ENCODE measurements around the gene RGS7. TPM values are rescaled to one million over a fixed set of nuclear protein-coding genes. Genes with fewer than 3 reads are reported as not detected.

RGS7 gene
- total RNA-seq, 2 experiments from 2014 or later: not detected

- intact Hi-C loops (cut with micrococcal nuclease; ENCODE audit: unreplicated experiment): no loop called here
- POLR2A ChIA-PET: no interaction called here
- CTCF ChIA-PET (ENCODE audit: unreplicated experiment): no interaction called here
Observed at GRCh38 chr1:240878631-240879030, 478.4 kb downstream of the RGS7 start.

DNA sequence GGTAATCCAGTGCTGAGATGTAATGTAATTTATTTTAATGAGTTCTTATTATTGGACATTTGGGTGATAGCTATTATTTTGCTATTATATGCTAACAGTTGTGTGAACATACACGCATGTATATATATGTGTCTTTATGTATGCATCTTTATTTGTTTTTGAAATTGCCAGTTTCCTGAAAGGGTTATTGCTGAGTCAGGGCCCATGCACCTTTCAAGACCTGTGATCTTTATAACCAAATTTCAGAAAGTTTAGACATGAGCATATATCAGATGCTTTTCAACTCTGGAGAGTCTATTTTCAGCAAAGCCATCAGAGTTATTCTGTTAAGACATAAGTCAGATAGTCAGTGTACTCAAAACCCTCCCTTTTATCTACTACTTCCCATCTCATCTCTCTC, 479.4 kb downstream of the RGS7 start:
- Histone ChIP-seq H4K20me1 (ENCODE audit: insufficient read depth, low read length) (no peaks in the 10 kb centered on the region), H2AFZ (ENCODE audit: low read length) (no peak overlapping the region), H3K27ac (ENCODE audit: low read depth, low read length, poor library complexity, severe bottlenecking) (no peak overlapping the region), H3K36me3 (ENCODE audit: insufficient read depth, low read length) (no peaks in the 10 kb centered on the region), H3K9me3 (ENCODE audit: low read length) (no peaks in the 10 kb centered on the region), H3K4me1 (ENCODE audit: insufficient read depth, low read length, poor library complexity, severe bottlenecking) (no peaks in the 10 kb centered on the region), H3K4me2 (ENCODE audit: low read length) (no peak overlapping the region), H3K4me3 (ENCODE audit: low read depth, low read length, poor library complexity, severe bottlenecking) (no peak overlapping the region), H3K79me2 (ENCODE audit: insufficient read depth, low read depth, low read length) (no peaks in the 10 kb centered on the region), H3K9me2 (ENCODE audit: insufficient read depth, low read length) (no peaks in the 10 kb centered on the region)
- BruUV-seq (replicated peaks): no TSS peak
- no peak for DNase-seq (ENCODE audit: low spot score)
- intact Hi-C loops (cut with micrococcal nuclease; ENCODE audit: unreplicated experiment): no loop called here
- TF ChIP-seq EZH2phosphoT487 (IDR thresholded peaks at IDR 0.05; ENCODE audit: borderline replicate concordance, low read depth, low read length): no peak
- TF ChIP-seq CTCF (conservative IDR thresholded peaks at IDR 0.05; ENCODE audit: low read length): no peak
- ChIA-PET CTCF (ENCODE audit: unreplicated experiment) (no interaction called here), POLR2A (no interaction called here)

More at GRCh38 chr1:240878631-240879030, 478.4 kb downstream of the RGS7 start:
- Histone ChIP-seq H3K27ac (ENCODE audit: low read depth, low read length, poor library complexity, severe bottlenecking) (no peak overlapping the region), H2AFZ (ENCODE audit: low read length) (no peak overlapping the region), H3K4me3 (ENCODE audit: low read depth, low read length, poor library complexity, severe bottlenecking) (no peak overlapping the region), H3K9me2 (ENCODE audit: insufficient read depth, low read length) (no peaks in the 10 kb centered on the region), H3K36me3 (ENCODE audit: insufficient read depth, low read length) (no peaks in the 10 kb centered on the region), H3K4me1 (ENCODE audit: insufficient read depth, low read length, poor library complexity, severe bottlenecking) (no peaks in the 10 kb centered on the region), H3K9me3 (ENCODE audit: low read length) (no peaks in the 10 kb centered on the region), H4K20me1 (ENCODE audit: insufficient read depth, low read length) (no peaks in the 10 kb centered on the region), H3K4me2 (ENCODE audit: low read length) (no peak overlapping the region), H3K79me2 (ENCODE audit: insufficient read depth, low read depth, low read length) (no peaks in the 10 kb centered on the region)
- no TSS peak for BruUV-seq (replicated peaks)
- TF ChIP-seq EZH2phosphoT487 (IDR thresholded peaks at IDR 0.05; ENCODE audit: borderline replicate concordance, low read depth, low read length): no peak
- no peak for TF ChIP-seq CTCF (conservative IDR thresholded peaks at IDR 0.05; ENCODE audit: low read length)
- no peak for DNase-seq (ENCODE audit: low spot score)

DNA sequence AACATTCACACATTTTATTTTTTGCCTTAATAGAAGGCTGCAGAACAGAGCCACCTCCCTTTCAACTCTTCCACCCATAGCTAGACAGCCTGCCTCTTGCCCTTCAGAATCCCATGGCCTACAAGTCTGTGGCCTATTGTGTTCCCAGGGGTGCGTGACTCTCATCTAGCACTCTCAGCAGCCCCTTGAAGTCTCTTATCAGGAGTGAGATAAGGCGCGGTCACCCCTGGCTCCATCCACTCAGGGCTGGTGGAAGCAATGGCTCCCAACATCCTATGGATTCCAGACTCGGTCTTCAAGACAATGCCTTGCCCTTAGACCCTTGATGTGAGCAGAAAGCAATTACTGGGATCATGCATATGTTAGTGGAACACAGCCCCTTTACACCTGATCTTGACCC, 480.9 kb downstream of the RGS7 start:
- no TSS peak for BruUV-seq (replicated peaks)
- Histone ChIP-seq H3K9me3 (ENCODE audit: low read length) (no peaks in the 10 kb centered on the region), H3K79me2 (ENCODE audit: insufficient read depth, low read depth, low read length) (no peaks in the 10 kb centered on the region), H2AFZ (ENCODE audit: low read length) (no peak overlapping the region), H3K27ac (ENCODE audit: low read depth, low read length, poor library complexity, severe bottlenecking) (no peak overlapping the region), H4K20me1 (ENCODE audit: insufficient read depth, low read length) (no peaks in the 10 kb centered on the region), H3K4me3 (ENCODE audit: low read depth, low read length, poor library complexity, severe bottlenecking) (no peak overlapping the region), H3K36me3 (ENCODE audit: insufficient read depth, low read length) (no peaks in the 10 kb centered on the region), H3K9me2 (ENCODE audit: insufficient read depth, low read length) (no peaks in the 10 kb centered on the region), H3K4me1 (ENCODE audit: insufficient read depth, low read length, poor library complexity, severe bottlenecking) (no peaks in the 10 kb centered on the region), H3K4me2 (ENCODE audit: low read length) (no peak overlapping the region)
- DNase-seq (ENCODE audit: low spot score): no peak
- CTCF ChIA-PET (ENCODE audit: unreplicated experiment): no interaction called here
- POLR2A ChIA-PET: interaction anchor here (0.5 to 0.9 kb wide), 3 partner anchors 11 to 912 kb away, joined by 3 to 4 read pairs (median 3); no protein-coding TSS in a partner anchor
- intact Hi-C loops (cut with micrococcal nuclease; ENCODE audit: unreplicated experiment): no loop called here
- TF ChIP-seq CTCF (conservative IDR thresholded peaks at IDR 0.05; ENCODE audit: low read length) (no peak), EZH2phosphoT487 (IDR thresholded peaks at IDR 0.05; ENCODE audit: borderline replicate concordance, low read depth, low read length) (no peak)
